HAP-1 (cell line): ENCODE measurements around the gene ATM.
A peak's percentile ranks its signal among the peaks of the same experiment; 100 is the strongest.

ENCODE experiments used
- DNase-seq, 2 experiments: peaks; one replicate each; pipeline ENCODE4 v3.0.0-alpha.2; 2016 to 2020; ENCODE audit warnings: low spot score in 2 of 2
- H3K27me3 ChIP-seq: fragments of 250-450 bp; sonication (Bioruptor Pico); 2 replicates; pipeline ENCODE4 v1.5.1; 2020; ENCODE audit warnings: low read depth, mild to moderate bottlenecking, moderate library complexity
- H3K36me3 ChIP-seq: fragments of 250-450 bp; sonication (Bioruptor Pico); replicated peaks from 2 replicates; pipeline ENCODE4 v1.5.1; 2020; ENCODE audit warnings: mild to moderate bottlenecking
- H3K4me1 ChIP-seq: fragments of 250-450 bp; sonication (Bioruptor Pico); 2 replicates; pipeline ENCODE4 v1.5.1; 2020; ENCODE audit warnings: mild to moderate bottlenecking
- H3K4me3 ChIP-seq: fragments of 250-450 bp; sonication (Bioruptor Pico); 2 replicates; pipeline ENCODE4 v1.5.1; 2020; ENCODE audit warnings: mild to moderate bottlenecking, moderate library complexity
- H3K9me3 ChIP-seq: fragments of 250-450 bp; sonication (Bioruptor Pico); 2 replicates; pipeline ENCODE4 v1.5.1; 2020; ENCODE audit warnings: mild to moderate bottlenecking, moderate library complexity
- in situ Hi-C: fragments of 300-500 bp; cut with MboI; formaldehyde crosslinking; loops from 3 replicates; pipeline ENCODE4 v1.14.3; 2020; ENCODE audit warnings: low sequenced_read_pairs, inconsistent platforms, mixed read lengths

The ATM gene

DNA sequence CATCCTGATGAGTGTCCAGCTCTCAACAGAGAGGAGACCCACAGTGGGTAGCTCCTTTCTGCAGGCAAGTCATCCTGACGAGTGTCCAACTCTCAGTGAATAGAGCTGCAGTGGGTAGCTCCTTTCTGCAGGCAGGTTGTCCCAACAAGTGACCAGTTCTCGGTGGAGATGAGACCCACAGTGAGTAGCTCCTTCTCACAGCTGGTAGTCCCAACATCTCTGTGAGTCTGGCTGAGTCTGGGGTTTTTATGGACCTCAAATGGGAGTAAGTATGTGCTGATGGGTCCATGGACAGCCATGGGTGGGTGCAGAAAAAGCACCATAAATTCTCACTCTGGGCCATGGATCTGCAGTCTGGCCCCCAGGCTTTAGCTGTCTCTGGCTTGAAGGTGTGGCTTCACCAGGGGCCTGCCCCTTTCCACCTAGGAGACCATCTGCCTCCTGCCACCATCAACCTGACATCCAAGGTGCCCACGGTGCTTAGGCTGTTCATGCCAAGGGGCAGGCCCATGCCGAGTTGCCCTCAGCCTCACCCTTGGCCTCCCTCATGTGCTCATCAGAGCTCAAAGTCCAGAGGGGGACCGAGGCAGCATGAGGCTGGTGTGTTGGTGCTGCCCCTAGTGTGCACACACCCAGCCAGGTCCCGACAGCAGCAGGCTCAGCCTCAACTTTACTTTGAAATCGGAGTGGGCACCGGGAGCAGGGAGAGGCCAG, 15.7 kb upstream of the ATM start:
- H3K4me3 ChIP-seq = no peak overlapping the region
- in situ Hi-C loops = loop anchor here (25.0 kb wide), 1 partner anchor 455 kb away; the partner anchor contains the start of gene DDX10
- H3K4me1 ChIP-seq = no peaks in the 10 kb centered on the region
- no peak for DNase-seq
- H3K9me3 ChIP-seq = peaks cover 14% of the 10 kb centered on the region
- H3K36me3 ChIP-seq = peaks cover 56% of the 10 kb centered on the region
- no peaks in the 10 kb centered on the region for H3K27me3 ChIP-seq

DNA sequence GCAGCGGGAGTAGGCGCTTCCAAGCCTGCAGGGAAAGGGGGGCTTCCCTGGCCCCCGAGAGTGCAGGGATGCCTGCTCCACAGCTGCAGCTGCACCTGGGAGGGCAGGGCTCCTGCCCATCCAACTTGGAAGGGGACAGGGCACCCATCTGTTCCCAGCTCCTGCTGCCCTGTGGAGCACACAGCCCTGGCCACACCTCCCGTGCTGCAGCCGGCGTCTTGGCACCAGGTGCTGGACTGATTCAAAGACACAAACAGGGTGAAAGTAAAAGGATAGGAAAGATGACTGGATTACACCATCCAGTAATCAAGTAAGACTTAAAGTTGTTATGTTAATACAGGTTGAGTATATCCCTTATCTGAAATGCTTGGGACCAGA, 15.2 kb upstream of the ATM start:
- H3K36me3 ChIP-seq = peaks cover 56% of the 10 kb centered on the region

GRCh38 chr11:108210441-108210840, 12.4 kb upstream of the ATM start:
- H3K4me1 ChIP-seq = no peaks in the 10 kb centered on the region
- H3K36me3 ChIP-seq = peaks cover 58% of the 10 kb centered on the region
- no peak for DNase-seq
- no peak overlapping the region for H3K4me3 ChIP-seq
- peaks cover 9% of the 10 kb centered on the region for H3K9me3 ChIP-seq
- H3K27me3 ChIP-seq = no peaks in the 10 kb centered on the region
- in situ Hi-C loops = loop anchor here (25.0 kb wide), 1 partner anchor 452 kb away; the partner anchor contains the start of gene DDX10

More for the DNA sequence above, 15.2 kb upstream of the ATM start:
- in situ Hi-C loops = loop anchor here (25.0 kb wide), 1 partner anchor 455 kb away; the partner anchor contains the start of gene DDX10
- no peak overlapping the region for H3K4me3 ChIP-seq
- no peaks in the 10 kb centered on the region for H3K4me1 ChIP-seq
- H3K27me3 ChIP-seq = no peaks in the 10 kb centered on the region
- H3K9me3 ChIP-seq = peaks cover 14% of the 10 kb centered on the region
- no peak for DNase-seq

DNA sequence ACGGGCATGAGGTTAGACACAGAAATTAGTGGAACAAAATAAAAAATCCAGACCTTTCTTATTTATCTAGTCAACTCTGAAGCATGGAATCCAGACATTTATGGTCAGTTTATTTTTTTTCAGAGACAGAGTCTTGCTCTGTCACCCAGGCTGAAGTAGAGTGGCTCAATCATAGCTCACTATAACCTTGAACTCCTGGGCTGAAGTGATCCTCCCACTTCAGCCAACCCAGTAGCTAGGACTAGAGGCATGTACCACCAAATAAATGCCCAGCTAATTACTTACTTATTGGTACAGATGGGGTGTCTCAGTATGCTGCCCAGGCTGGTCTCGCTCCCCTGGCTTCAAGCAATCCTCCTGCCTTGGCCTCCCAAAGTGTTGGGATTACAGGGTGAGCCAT, 9.1 kb upstream of the ATM start:
- Histone ChIP-seq H3K27me3 (no peaks in the 10 kb centered on the region), H3K4me1 (no peaks in the 10 kb centered on the region), H3K4me3 (no peak overlapping the region), H3K9me3 (0 out of 2 replicates have a peak, but pooled peaks cover 2% of the 10 kb centered on the region), H3K36me3 (peaks cover 33% of the 10 kb centered on the region)
- DNase-seq = no peak
- in situ Hi-C loops = loop anchor here (25.0 kb wide), 1 partner anchor 449 kb away; the partner anchor contains the start of gene DDX10

GRCh38 chr11:108216988-108217387, 5.9 kb upstream of the ATM start:
- H3K4me3 ChIP-seq = no peak overlapping the region
- peaks cover 18% of the 10 kb centered on the region for H3K36me3 ChIP-seq
- in situ Hi-C loops = loop anchor here (25.0 kb wide), 1 partner anchor 445 kb away; the partner anchor contains the start of gene DDX10
- no peaks in the 10 kb centered on the region for H3K27me3 ChIP-seq
- peaks cover 9% of the 10 kb centered on the region for H3K4me1 ChIP-seq
- H3K9me3 ChIP-seq = no peaks in the 10 kb centered on the region
- DNase-seq = no peak

GRCh38 chr11:108218455-108218854, 4.4 kb upstream of the ATM start:
- Histone ChIP-seq H3K4me3 (no peak overlapping the region), H3K36me3 (peaks cover 14% of the 10 kb centered on the region), H3K27me3 (no peaks in the 10 kb centered on the region), H3K4me1 (peaks cover 9% of the 10 kb centered on the region), H3K9me3 (no peaks in the 10 kb centered on the region)
- DNase-seq = no peak
- in situ Hi-C loops = loop anchor here (25.0 kb wide), 1 partner anchor 444 kb away; the partner anchor contains the start of gene DDX10

- H3K9me3 ChIP-seq = no peaks in the 10 kb centered on the region
- no peak overlapping the region for H3K4me3 ChIP-seq
- DNase-seq = no peak
- no peaks in the 10 kb centered on the region for H3K27me3 ChIP-seq
- peaks cover 9% of the 10 kb centered on the region for H3K4me1 ChIP-seq
- peaks cover 9% of the 10 kb centered on the region for H3K36me3 ChIP-seq
- in situ Hi-C loops = loop anchor here (25.0 kb wide), 1 partner anchor 443 kb away; the partner anchor contains the start of gene DDX10
These were observed 3.7 kb upstream of the ATM start for GRCh38 chr11:108218912-108219783.

DNA sequence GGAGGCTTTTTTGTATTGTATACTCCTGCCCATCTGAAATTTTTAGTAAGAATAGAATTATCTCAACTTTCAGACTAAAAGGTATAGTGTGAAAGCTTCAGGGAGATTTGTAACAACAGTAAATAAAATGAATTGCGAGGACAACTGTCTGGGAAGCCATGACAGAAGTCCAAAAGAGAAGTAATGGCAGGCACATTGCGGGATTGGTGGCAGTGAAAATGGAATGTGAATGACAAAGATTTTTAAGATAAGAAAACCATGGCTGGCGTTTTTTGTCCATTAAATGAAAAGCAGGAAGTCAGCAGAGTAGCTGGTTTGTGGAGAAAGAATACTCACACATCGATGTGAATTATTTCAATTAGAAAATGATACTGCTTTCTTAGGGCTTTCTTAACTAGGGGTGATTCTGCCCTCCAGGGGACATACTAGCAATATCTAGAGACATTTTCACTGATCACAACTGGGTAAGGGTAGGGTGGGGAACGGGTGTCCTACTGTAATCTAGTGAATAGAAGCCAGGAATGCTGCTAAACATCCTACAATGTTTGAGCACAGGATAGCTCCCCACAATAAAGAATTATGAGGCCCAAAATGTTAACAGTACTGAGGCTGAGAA, 2.0 kb upstream of the ATM start:
- DNase-seq = no peak
- Histone ChIP-seq H3K4me3 (peak overlapping the region; percentile 69), H3K9me3 (no peaks in the 10 kb centered on the region), H3K36me3 (peaks cover 7% of the 10 kb centered on the region), H3K27me3 (no peaks in the 10 kb centered on the region), H3K4me1 (peaks cover 25% of the 10 kb centered on the region)
- in situ Hi-C loops = loop anchor here (10.0 to 25.0 kb wide), 2 partner anchors 274 to 441 kb away; partner anchors contain the start of genes DDX10 and POGLUT3

- in situ Hi-C loops = loop anchor here (10.0 to 25.0 kb wide), 2 partner anchors 273 to 441 kb away; partner anchors contain the start of genes DDX10 and POGLUT3
- H3K4me1 ChIP-seq = peaks cover 25% of the 10 kb centered on the region
- H3K36me3 ChIP-seq = peaks cover 7% of the 10 kb centered on the region
- no peak for DNase-seq
- no peaks in the 10 kb centered on the region for H3K9me3 ChIP-seq
- H3K4me3 ChIP-seq = peak overlapping the region; percentile 69
- H3K27me3 ChIP-seq = no peaks in the 10 kb centered on the region
These were observed 1.5 kb upstream of the ATM start for GRCh38 chr11:108221371-108221770.

GRCh38 chr11:108221911-108222573, 825 bp upstream of the ATM start:
- Histone ChIP-seq H3K4me1 (peaks cover 25% of the 10 kb centered on the region), H3K27me3 (no peaks in the 10 kb centered on the region), H3K9me3 (no peaks in the 10 kb centered on the region), H3K4me3 (peak overlapping the region; percentile 69), H3K36me3 (peaks cover 7% of the 10 kb centered on the region)
- in situ Hi-C loops = loop anchor here (10.0 to 25.0 kb wide), 2 partner anchors 273 to 440 kb away; partner anchors contain the start of genes DDX10 and POGLUT3
- DNase-seq = no peak

DNA sequence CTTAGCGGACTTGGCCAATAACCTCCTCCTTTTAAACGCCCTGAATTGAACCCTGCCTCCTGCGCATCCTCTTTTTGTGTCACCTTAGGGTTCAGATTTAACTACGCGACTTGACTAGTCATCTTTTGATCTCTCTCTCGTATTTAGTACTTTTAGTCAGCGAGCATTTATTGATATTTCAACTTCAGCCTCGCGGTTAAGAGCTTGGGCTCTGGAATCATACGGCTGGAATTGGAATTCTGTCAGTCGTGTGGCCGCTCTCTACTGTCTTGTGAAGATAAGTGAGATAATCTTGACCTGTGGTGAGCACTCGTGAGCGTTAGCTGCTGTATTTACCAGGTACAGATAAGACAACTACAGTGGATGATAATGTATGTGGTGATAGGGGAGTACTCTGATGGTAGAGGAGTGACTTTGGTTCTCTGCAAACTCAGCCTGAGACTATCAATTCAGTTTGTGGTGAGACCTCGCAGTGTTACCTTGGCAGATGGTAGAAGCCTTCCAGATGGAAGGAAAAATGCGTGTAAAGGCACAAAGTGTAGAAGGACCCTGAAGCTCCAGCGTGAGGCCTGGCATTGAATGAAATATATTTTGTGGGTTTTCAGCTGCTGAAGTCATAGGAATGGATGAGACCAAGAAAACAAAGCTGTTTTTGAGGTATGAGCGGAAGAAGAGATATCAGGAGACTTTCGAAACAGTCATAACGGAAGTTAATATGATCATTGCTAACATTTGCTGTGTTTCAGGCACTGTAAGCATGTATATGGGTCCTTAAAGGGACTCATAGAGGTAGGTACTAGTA, 682 bp downstream of the ATM start:
- peaks cover 19% of the 10 kb centered on the region for H3K36me3 ChIP-seq
- in situ Hi-C loops = loop anchor here (10.0 to 25.0 kb wide), 2 partner anchors 271 to 439 kb away; partner anchors contain the start of genes DDX10 and POGLUT3
- DNase-seq = no peak
- no peaks in the 10 kb centered on the region for H3K9me3 ChIP-seq
- H3K4me1 ChIP-seq = peaks cover 25% of the 10 kb centered on the region
- no peaks in the 10 kb centered on the region for H3K27me3 ChIP-seq
- H3K4me3 ChIP-seq = peak overlapping the region; percentile 69

DNA sequence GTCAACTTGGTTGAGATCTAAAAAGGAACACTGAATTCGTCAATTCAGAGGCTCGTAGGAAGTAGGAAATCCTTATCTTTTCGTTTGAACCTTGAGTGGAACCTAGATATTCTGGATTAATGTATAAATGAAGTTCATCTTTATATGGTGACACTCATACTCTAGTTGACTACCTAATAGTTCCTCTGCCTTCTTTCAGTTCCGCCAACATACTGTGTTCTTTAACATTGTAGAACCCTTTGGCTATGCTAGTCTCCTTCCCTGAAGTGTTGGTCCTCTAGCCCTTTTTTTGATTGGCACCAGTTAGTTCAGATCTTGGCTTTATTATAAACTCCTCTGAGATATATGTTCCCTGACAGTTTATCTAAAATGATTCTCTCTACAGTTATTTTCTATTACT, 1.5 kb downstream of the ATM start:
- DNase-seq = no peak

More for the DNA sequence above, 1.5 kb downstream of the ATM start:
- Histone ChIP-seq H3K27me3 (no peaks in the 10 kb centered on the region), H3K36me3 (peaks cover 27% of the 10 kb centered on the region), H3K9me3 (no peaks in the 10 kb centered on the region), H3K4me3 (peak overlapping the region; percentile 69), H3K4me1 (peaks cover 25% of the 10 kb centered on the region)
- in situ Hi-C loops = loop anchor here (10.0 to 25.0 kb wide), 2 partner anchors 270 to 438 kb away; partner anchors contain the start of genes DDX10 and POGLUT3
